NCI-H2029 (cell line): ENCODE data around the gene SLC25A29.
A peak's percentile ranks its signal among the peaks of the same experiment; 100 is the strongest.

Experiments used
- DNase-seq: peaks from one replicate; lab custom pipeline; 2025; lab: John Stamatoyannopoulos, UW

SLC25A29 gene

DNA sequence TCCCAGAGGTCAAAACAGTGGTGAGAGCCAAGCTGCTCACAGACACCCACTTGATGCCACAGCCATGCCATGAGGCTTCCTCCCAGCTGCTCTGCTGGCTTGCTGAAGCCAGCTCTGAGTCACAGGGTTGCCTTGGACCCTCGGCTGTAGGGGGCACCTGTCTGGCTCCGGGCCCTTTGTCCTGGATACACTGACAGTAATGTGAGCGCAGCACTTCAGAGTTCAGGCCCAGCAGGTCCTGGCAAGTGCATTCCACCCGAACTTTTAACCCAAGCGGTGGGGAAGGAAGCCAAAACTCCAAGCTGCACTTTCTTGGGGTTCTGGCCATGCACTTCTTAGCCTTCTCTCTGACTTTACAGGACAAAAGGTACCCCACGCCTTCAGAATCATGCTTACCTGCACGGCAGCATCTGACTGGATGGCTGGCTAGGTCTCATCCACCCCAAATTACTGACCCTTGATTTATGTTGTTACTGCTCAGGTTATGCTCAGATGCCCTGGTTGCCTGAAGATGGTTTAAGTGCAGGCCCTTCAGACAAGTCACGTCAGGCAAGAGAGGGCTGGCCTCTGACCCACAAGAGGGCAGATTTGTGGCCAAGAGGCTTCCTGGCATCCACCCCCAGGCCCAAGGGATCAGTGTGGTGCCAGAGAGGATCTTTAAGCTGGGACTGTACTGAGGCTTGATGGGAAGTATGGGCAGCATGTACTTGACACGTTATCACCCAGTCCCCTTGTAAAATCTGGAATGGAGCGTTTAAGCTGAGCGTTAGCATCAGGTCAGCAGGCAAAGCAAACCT lies 24.8 kb downstream of the SLC25A29 start:
- no peak for DNase-seq

- DNase-seq = no peak
These were observed 26.7 kb downstream of the SLC25A29 start for GRCh38 chr14:100279563-100279962.

GRCh38 chr14:100279133-100279532 lies 27.1 kb downstream of the SLC25A29 start:
- DNase-seq = no peak

GRCh38 chr14:100278702-100279101 lies 27.5 kb downstream of the SLC25A29 start:
- peak; percentile 7 for DNase-seq

DNA sequence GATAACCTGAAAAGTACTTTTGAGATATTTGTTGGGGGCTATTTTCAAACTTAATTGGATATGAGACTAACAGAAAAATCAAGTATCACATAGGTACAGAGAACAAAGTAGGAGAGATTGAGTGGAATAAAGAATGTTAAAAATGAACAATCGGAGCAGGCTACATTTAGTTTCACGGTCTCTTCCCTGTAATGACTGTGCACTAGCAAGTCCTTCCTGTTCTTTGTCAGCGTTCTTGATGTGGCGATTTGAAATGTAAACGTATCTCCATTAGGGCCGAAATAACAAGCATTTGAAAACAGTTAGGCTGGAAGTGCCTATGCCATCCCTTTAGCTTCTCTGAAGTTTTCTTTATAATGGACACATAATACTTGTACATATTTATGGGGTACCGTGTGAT lies 31.0 kb downstream of the SLC25A29 start:
- DNase-seq = no peak

GRCh38 chr14:100274250-100274649 lies 32.0 kb downstream of the SLC25A29 start:
- DNase-seq = no peak

GRCh38 chr14:100271247-100271939 lies 34.9 kb downstream of the SLC25A29 start:
- no peak for DNase-seq

DNA sequence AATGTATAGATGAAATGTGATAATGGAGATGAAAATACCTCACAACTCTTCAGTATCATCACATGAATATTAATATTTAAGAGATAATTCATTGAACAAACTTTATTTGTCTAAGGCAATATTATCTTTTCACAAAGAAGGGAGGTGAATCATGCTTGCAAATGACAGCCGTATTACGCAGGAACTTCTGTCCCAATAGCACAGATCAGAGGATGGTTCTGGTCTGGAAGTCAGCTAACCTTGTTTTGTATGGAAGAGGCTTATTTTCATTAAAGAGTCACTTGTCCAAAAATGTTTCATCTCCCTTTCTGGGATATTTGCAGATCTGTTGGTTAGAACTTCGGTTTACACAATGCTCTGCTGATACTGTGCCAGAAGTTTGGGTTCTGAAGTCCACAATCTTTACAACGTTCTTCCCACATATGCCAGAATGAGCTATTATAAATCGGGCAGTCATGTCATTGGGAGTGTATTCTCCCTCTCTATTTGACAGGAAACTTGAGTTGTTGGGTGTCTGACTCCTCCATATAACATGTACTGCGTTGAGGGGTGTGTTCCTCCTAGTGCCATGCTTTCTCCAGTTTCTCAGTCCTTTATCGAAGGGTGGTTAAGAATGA lies 37.5 kb downstream of the SLC25A29 start:
- no peak for DNase-seq

GRCh38 chr14:100267990-100268389 lies 38.3 kb downstream of the SLC25A29 start:
- no peak for DNase-seq

DNA sequence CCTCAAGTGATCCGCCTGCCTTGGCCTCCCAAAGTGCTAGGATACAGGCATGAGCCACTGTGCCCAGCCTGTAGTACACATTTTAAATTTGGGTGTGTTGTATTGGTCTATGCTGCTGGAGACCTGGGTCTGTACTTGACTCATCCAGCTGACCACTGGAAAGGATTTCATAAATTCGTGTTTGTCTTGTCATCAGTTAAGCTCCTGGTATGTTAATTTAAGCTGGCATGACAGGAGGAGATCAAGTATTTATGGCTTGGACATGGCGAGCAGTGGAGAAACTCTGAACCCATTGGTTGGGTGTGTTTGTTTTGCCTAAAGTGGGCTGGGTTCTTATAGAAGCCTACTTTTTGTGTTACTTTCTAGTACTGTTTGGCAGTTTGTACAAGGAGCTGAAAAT lies 43.1 kb downstream of the SLC25A29 start:
- DNase-seq = no peak

DNA sequence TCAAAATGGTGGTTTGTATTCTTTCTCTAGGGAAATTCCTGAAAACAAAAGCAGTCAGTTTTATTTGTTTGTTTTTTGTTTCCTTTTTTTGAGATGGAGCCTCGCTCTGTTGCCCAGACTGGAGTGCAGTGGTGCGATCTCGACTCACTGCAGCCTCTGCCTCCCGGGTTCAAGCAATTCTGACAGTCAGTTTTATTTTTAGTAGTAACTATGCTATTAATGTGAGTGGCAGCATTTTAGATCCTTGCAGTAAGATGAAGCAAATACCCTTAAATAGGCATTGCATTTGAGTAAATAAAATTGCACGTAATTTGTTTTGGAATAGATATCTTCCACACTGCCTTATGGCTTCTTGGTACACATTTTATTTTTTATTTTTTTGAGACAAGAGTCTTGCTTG lies 43.7 kb downstream of the SLC25A29 start:
- no peak for DNase-seq

GRCh38 chr14:100261621-100262020 lies 44.6 kb downstream of the SLC25A29 start:
- no peak for DNase-seq

- no peak for DNase-seq
These were observed 49.8 kb downstream of the SLC25A29 start for GRCh38 chr14:100256339-100256895.

GRCh38 chr14:100252684-100253083 lies 53.6 kb downstream of the SLC25A29 start:
- no peak for DNase-seq

- DNase-seq = no peak
These were observed 55.3 kb downstream of the SLC25A29 start for GRCh38 chr14:100250732-100251465.

GRCh38 chr14:100246809-100247428 lies 59.3 kb downstream of the SLC25A29 start:
- DNase-seq = peak; percentile 2

GRCh38 chr14:100243020-100243419 lies 63.2 kb downstream of the SLC25A29 start:
- no peak for DNase-seq

GRCh38 chr14:100241279-100241678 lies 65.0 kb downstream of the SLC25A29 start:
- no peak for DNase-seq
